H1 (cell line): Measurements from ENCODE around the gene KIF2C. TPM values are rescaled to one million over a fixed set of nuclear protein-coding genes. Genes with fewer than 3 reads are reported as not detected.

Source experiments
- CTCF ChIA-PET: fragments of 300-600 bp; sonication (Branson Sonifier 250); formaldehyde crosslinking; loops from one replicate; lab custom pipeline; 2021; ENCODE audit not compliant: partially characterized antibody; lab: Charles Lee
- POLR2A ChIA-PET: fragments of 300-600 bp; sonication (Branson Sonifier 250); formaldehyde crosslinking; loops from one replicate; lab custom pipeline; 2021; ENCODE audit warnings: inconsistent platforms; ENCODE audit not compliant: partially characterized antibody; lab: Charles Lee
- DNase-seq, 2 experiments: peaks; one replicate each; pipeline versions ENCODE4 v3.0.0 to v3.0.0-alpha.2; 2010 to 2022; ENCODE audit warnings: low spot score in 2 of 2, low read depth in 1 of 2, mixed read lengths in 1 of 2
- FAIRE-seq: peaks from 2 replicates; lab custom pipeline; 2011; peaks lifted over from hg19 to GRCh38; lab: Jason Lieb, UNC
- H2AFZ ChIP-seq: 2 replicates; pipeline ENCODE4 v1.8.1; 2012; ENCODE audit warnings: low read length, inconsistent platforms
- H2AK5ac ChIP-seq: 2 replicates; pipeline ENCODE4 v1.6.1; 2013; ENCODE audit warnings: low read depth, low read length
- H2BK120ac ChIP-seq: replicated peaks from 2 replicates; pipeline ENCODE3; 2013; ENCODE audit warnings: low read depth, low read length, inconsistent platforms
- H2BK12ac ChIP-seq: 2 replicates; pipeline ENCODE4 v1.6.1; 2013; ENCODE audit warnings: low read depth, low read length
- H2BK15ac ChIP-seq: 2 replicates; pipeline ENCODE4 v1.6.1; 2013; ENCODE audit warnings: low read length
- H2BK20ac ChIP-seq: 2 replicates; pipeline ENCODE4 v1.6.1; 2013; ENCODE audit warnings: low read length
- H2BK5ac ChIP-seq: 2 replicates; pipeline ENCODE4 v1.6.1; 2013; ENCODE audit warnings: low read depth, low read length
- H3K14ac ChIP-seq: 2 replicates; pipeline ENCODE4 v1.6.1; 2013; ENCODE audit warnings: inconsistent platforms; ENCODE audit not compliant: insufficient read length
- H3K18ac ChIP-seq: 2 replicates; pipeline ENCODE4 v1.6.1; 2013; ENCODE audit warnings: low read length; ENCODE audit errors: extremely low read depth
- H3K23ac ChIP-seq: 2 replicates; pipeline ENCODE4 v1.6.1; 2013; ENCODE audit warnings: inconsistent platforms; ENCODE audit not compliant: insufficient read length
- H3K23me2 ChIP-seq: 2 replicates; pipeline ENCODE4 v1.6.1; 2013; ENCODE audit warnings: low read depth, low read length
- H3K27ac ChIP-seq: 2 replicates; pipeline ENCODE4 v1.6.1; 2011; ENCODE audit warnings: low read depth, low read length, inconsistent platforms
- H3K27me3 ChIP-seq, 4 experiments: replicated peaks in 1 of 4; 1 replicate in 1 of 4; 2 replicates in 3 of 4; pipeline versions ENCODE4 v1.6.1 to v1.8.1; 2011 to 2013; ENCODE audit warnings: low read length in 3 of 4, mild to moderate bottlenecking in 3 of 4, inconsistent platforms in 2 of 4, mixed read lengths in 2 of 4, moderate library complexity in 1 of 4; ENCODE audit not compliant: control insufficient read depth in 3 of 4, insufficient read depth in 3 of 4; ENCODE audit errors: extremely low read depth in 1 of 4
- H3K36me3 ChIP-seq, 4 experiments: 2 replicates each; pipeline versions ENCODE4 v1.6.1 to v1.8.1; 2011 to 2013; ENCODE audit warnings: mild to moderate bottlenecking in 4 of 4, low read length in 3 of 4, moderate library complexity in 2 of 4, control low read depth in 1 of 4, inconsistent platforms in 1 of 4; ENCODE audit not compliant: insufficient read depth in 4 of 4, control insufficient read depth in 2 of 4
- H3K4ac ChIP-seq: replicated peaks from 2 replicates; pipeline ENCODE3; 2013; ENCODE audit warnings: low read length, low read depth, mixed read lengths, inconsistent platforms; ENCODE audit not compliant: insufficient read length
- H3K4me1 ChIP-seq, 4 experiments: replicated peaks in 1 of 4; 1 replicate in 1 of 4; 2 replicates in 3 of 4; pipeline versions ENCODE4 v1.6.1 to v1.8.1; 2011 to 2013; ENCODE audit warnings: low read length in 3 of 4, inconsistent platforms in 2 of 4, mixed read lengths in 1 of 4; ENCODE audit not compliant: insufficient read depth in 4 of 4, control insufficient read depth in 3 of 4
- H3K4me2 ChIP-seq, 2 experiments: 2 replicates each; pipeline versions ENCODE4 v1.6.1 to v1.8.1; 2011 to 2013; ENCODE audit warnings: low read depth in 2 of 2, low read length in 2 of 2, control low read depth in 1 of 2, inconsistent platforms in 1 of 2, mild to moderate bottlenecking in 1 of 2; ENCODE audit not compliant: insufficient read depth in 1 of 2
- H3K4me3 ChIP-seq, 4 experiments: fragments of 200-600, 300-600 bp in 1 of 4; sonication (generic), shearing (Covaris generic), sonication (Bioruptor Twin) in 1 of 4; 2 replicates each; pipeline versions ENCODE4 v1.5.1 to v1.8.1; 2011 to 2016; ENCODE audit warnings: low read length in 4 of 4, low read depth in 3 of 4, control low read depth in 2 of 4, inconsistent platforms in 2 of 4, mild to moderate bottlenecking in 2 of 4, mixed read lengths in 1 of 4, moderate library complexity in 1 of 4; ENCODE audit not compliant: insufficient read depth in 2 of 4; ENCODE audit errors: extremely low read depth in 1 of 4
- H3K56ac ChIP-seq: replicated peaks from 2 replicates; pipeline ENCODE3; 2013; ENCODE audit warnings: low read depth, mild to moderate bottlenecking, mixed read lengths, low read length, inconsistent platforms; ENCODE audit not compliant: insufficient read length
- H3K79me1 ChIP-seq: 2 replicates; pipeline ENCODE4 v1.6.1; 2013; ENCODE audit warnings: low read depth, low read length, control low read depth
- H3K79me2 ChIP-seq, 2 experiments: 2 replicates each; pipeline versions ENCODE4 v1.6.1 to v1.8.1; 2012 to 2013; ENCODE audit warnings: low read length in 2 of 2, mild to moderate bottlenecking in 2 of 2, inconsistent platforms in 1 of 2; ENCODE audit not compliant: insufficient read depth in 2 of 2, control insufficient read depth in 1 of 2
- H3K9ac ChIP-seq, 4 experiments: replicated peaks in 1 of 4; 1 replicate in 1 of 4; 2 replicates in 3 of 4; pipeline versions ENCODE4 v1.6.1 to v1.8.1; 2011 to 2013; ENCODE audit warnings: low read depth in 3 of 4, low read length in 3 of 4, control low read depth in 2 of 4, mild to moderate bottlenecking in 2 of 4, moderate library complexity in 2 of 4, inconsistent platforms in 1 of 4; ENCODE audit errors: extremely low read depth in 1 of 4
- H3K9me3 ChIP-seq, 2 experiments: 2 replicates each; pipeline versions ENCODE4 v1.6.1 to v1.8.1; 2012 to 2013; ENCODE audit warnings: mild to moderate bottlenecking in 2 of 2, moderate library complexity in 2 of 2, control low read depth in 1 of 2, inconsistent platforms in 1 of 2, low read depth in 1 of 2, low read length in 1 of 2, mixed read lengths in 1 of 2; ENCODE audit not compliant: insufficient read depth in 2 of 2
- H4K20me1 ChIP-seq, 2 experiments: replicated peaks in 1 of 2; 2 replicates each; pipeline versions ENCODE3 to v1.8.1; 2011 to 2013; ENCODE audit warnings: inconsistent platforms in 2 of 2, low read length in 2 of 2, mild to moderate bottlenecking in 1 of 2; ENCODE audit not compliant: insufficient read depth in 2 of 2, control insufficient read depth in 1 of 2
- H4K5ac ChIP-seq: 2 replicates; pipeline ENCODE4 v1.6.1; 2013; ENCODE audit warnings: low read length, low read depth, mixed read lengths, inconsistent platforms; ENCODE audit not compliant: insufficient read length
- H4K8ac ChIP-seq: 2 replicates; pipeline ENCODE4 v1.8.0; 2013; ENCODE audit warnings: mild to moderate bottlenecking, moderate library complexity, low read length, inconsistent platforms; ENCODE audit not compliant: insufficient read depth; ENCODE audit errors: extremely low read depth
- H4K91ac ChIP-seq: replicated peaks from 2 replicates; pipeline ENCODE3; 2013; ENCODE audit warnings: low read length, mixed read lengths, inconsistent platforms; ENCODE audit not compliant: insufficient read length
- BCL11A ChIP-seq, 2 experiments: IDR thresholded peaks; one replicate each; pipeline ENCODE4 v1.6.1; 2011; ENCODE audit warnings: low read depth in 2 of 2, low read length in 2 of 2, mild to moderate bottlenecking in 2 of 2
- EZH2 ChIP-seq: fragments of 200-600 bp; sonication (generic); IDR thresholded peaks from 2 replicates; pipeline ENCODE4 v1.7.1; 2012; ENCODE audit warnings: low read depth, mild to moderate bottlenecking, moderate library complexity, low read length, inconsistent platforms; ENCODE audit not compliant: severe bottlenecking
- KDM4A ChIP-seq: IDR thresholded peaks from one replicate; pipeline ENCODE4 v1.7.1; 2012; ENCODE audit warnings: low read depth, mild to moderate bottlenecking, moderate library complexity, low read length, inconsistent platforms; ENCODE audit not compliant: severe bottlenecking
- MAFK ChIP-seq: IDR thresholded peaks from 2 replicates; pipeline ENCODE4 v1.6.1; 2012; ENCODE audit warnings: low read depth, mild to moderate bottlenecking, improper control_type of control experiment, low read length
- RFX5 ChIP-seq: IDR thresholded peaks from 2 replicates; pipeline ENCODE4 v1.6.1; 2011; ENCODE audit warnings: low read depth, low read length, improper control_type of control experiment, borderline replicate concordance
- WGBS, 2 experiments: shearing (Covaris generic) in 1 of 2; methylation state at CpG; one replicate each; pipeline versions ENCODE4 v1.1.6 to v1.1.7; 2013 to 2015; ENCODE audit warnings: low lambda C conversion rate in 2 of 2, mixed read lengths in 2 of 2, inconsistent platforms in 1 of 2, low coverage in 1 of 2, missing lambda C conversion rate in 1 of 2; ENCODE audit not compliant: insufficient replicate concordance in 2 of 2, insufficient coverage in 1 of 2, insufficient read length in 1 of 2; ENCODE audit errors: extremely low coverage in 1 of 2, missing lambda C conversion rate in 1 of 2; 5-methylcytosine and 5-hydroxymethylcytosine counted together
- polyA plus RNA-seq, 7 experiments: library from polyadenylated mRNA; depleted of rRNA in 3 of 7; stranded (reverse) in 5 of 7; unstranded in 2 of 7; fragments of >200 nt in 5 of 7; fragments of 200-250 nt in 2 of 7; gene quantifications; 1 replicate in 5 of 7; 2 replicates in 1 of 7; 4 replicates in 1 of 7; pipeline versions ENCODE4 v1.2.1 to v1.2.3, GENCODE V29; 2011 to 2013; ENCODE audit warnings: missing spikeins in 2 of 7, mixed read lengths in 2 of 7
- total RNA-seq: library from RNA; stranded (reverse); fragmentation: NEBNext Ultra II Directional; extraction: Animal tissue kit (Norgen Biotek cat#: 25700); gene quantifications from 2 replicates; pipeline ENCODE4 v1.2.1, GENCODE V29; 2021
- TF ChIP-seq, protein P1 (sequence below): IDR thresholded peaks from 2 replicates; pipeline ENCODE4 v1.6.1; 2012; ENCODE audit warnings: inconsistent platforms
- TF ChIP-seq, protein P2 (sequence below): IDR thresholded peaks from 2 replicates; pipeline ENCODE4 v1.6.1; 2012; ENCODE audit warnings: inconsistent platforms

KIF2C gene
- total and polyA plus RNA-seq, 2 of the 8 experiments (the other 6 are each of a cell fraction or from before 2014, with no cell fraction given) = 41.8 to 68.1 TPM

DNA sequence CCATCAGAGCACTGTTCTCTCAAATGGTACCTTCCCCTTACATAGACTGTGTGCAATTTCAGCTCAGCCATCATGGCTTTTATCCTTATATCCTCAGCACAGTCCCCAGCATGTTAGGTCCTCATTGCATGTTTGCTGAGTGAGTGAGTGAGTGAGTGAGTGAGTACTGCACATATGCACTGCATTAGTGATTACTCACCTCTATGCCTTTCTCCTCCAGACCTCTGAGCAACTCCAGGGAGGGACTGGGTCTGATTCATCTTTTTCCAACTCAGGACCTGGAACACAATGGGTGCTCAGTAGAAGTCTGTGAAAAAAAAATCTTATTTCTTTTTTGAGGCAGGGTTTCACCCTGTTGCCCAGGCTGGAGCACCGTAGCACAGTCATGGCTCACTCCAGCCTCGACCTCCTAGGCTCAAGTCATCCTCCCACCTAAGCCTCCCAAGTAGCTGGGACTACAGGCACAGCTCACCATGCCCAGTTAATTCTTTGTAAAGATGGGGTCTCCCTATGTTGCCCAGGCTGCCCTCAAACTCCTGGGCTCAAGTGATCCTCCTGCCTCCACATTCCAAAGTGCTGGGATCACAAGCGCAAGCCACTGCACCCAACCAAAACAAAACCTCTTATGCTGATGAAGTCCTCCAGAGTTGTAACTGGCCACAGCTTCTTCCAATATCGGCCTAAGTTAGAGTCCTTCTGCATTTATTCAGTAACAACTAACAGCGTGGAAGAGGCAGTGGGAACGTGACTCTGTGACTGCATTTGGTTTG, 32.3 kb upstream of the KIF2C start:
- Histone ChIP-seq H3K4me2 (no peak overlapping the region), H2AFZ (no peak overlapping the region)
- 94% methylated on average over 6 of the region's 6 CpGs; no CpG with 5 or more reads in 1 of the 2 experiments for WGBS, 2 experiments

More for the DNA sequence above, 32.3 kb upstream of the KIF2C start:
- Histone ChIP-seq H3K18ac (no peak overlapping the region), H3K9ac (no peak overlapping the region), H4K91ac (no peak overlapping the region), H3K27ac (no peak overlapping the region), H3K23me2 (no peaks in the 10 kb centered on the region; the same call in 1 of the 2 replicates), H3K9me3 (no peaks in the 10 kb centered on the region; a peak in 1 of 4 replicates), H2BK20ac (no peak overlapping the region), H3K4me3 (no peak overlapping the region), H2BK120ac (no peak overlapping the region), H2BK5ac (no peak overlapping the region), H3K14ac (no peak overlapping the region), H3K56ac (no peak overlapping the region), H4K20me1 (no peaks in the 10 kb centered on the region), H2BK12ac (no peak overlapping the region), H2AK5ac (peak overlapping the region; percentile 78), H4K8ac (no peak overlapping the region), H3K79me2 (no peaks in the 10 kb centered on the region), H4K5ac (no peak overlapping the region), H2BK15ac (no peak overlapping the region), H3K79me1 (no peaks in the 10 kb centered on the region), H3K4me1 (peaks cover 0 to 5% (median 1%) of the 10 kb centered on the region in 4 experiments; a peak in 3 of 7 replicates), H3K4ac (no peak overlapping the region), H3K27me3 (peaks cover 0 to 4% (median 0%) of the 10 kb centered on the region in 4 experiments; a peak in 1 of 7 replicates), H3K23ac (no peak overlapping the region), H3K36me3 (no peaks in the 10 kb centered on the region)
- POLR2A ChIA-PET = interaction anchor here (0.5 to 2.2 kb wide), 4 partner anchors 11 to 69 kb away, joined by 3 to 23 read pairs (median 4); partner anchors contain the start of gene RNU5D-1
- DNase-seq (no peak), FAIRE-seq (no peak)
- CTCF ChIA-PET = interaction anchor here (0.8 to 2.8 kb wide), 14 partner anchors 8 to 65 kb away, joined by 3 to 15 read pairs (median 5); no protein-coding TSS in a partner anchor
- TF ChIP-seq RFX5 (no peak), KDM4A (no peak), MAFK (no peak), BCL11A (IDR thresholded peaks at IDR 0.05; ENCODE audit: low read depth in 2 of 2, low read length in 2 of 2) (no peak), EZH2 (no peak)
- TF ChIP-seq, protein P1, sequence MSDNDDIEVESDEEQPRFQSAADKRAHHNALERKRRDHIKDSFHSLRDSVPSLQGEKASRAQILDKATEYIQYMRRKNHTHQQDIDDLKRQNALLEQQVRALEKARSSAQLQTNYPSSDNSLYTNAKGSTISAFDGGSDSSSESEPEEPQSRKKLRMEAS = no peak
- TF ChIP-seq, protein P2, sequence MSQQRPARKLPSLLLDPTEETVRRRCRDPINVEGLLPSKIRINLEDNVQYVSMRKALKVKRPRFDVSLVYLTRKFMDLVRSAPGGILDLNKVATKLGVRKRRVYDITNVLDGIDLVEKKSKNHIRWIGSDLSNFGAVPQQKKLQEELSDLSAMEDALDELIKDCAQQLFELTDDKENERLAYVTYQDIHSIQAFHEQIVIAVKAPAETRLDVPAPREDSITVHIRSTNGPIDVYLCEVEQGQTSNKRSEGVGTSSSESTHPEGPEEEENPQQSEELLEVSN = no peak
